ENCODE measurements around the gene CXCR6.

DNA sequence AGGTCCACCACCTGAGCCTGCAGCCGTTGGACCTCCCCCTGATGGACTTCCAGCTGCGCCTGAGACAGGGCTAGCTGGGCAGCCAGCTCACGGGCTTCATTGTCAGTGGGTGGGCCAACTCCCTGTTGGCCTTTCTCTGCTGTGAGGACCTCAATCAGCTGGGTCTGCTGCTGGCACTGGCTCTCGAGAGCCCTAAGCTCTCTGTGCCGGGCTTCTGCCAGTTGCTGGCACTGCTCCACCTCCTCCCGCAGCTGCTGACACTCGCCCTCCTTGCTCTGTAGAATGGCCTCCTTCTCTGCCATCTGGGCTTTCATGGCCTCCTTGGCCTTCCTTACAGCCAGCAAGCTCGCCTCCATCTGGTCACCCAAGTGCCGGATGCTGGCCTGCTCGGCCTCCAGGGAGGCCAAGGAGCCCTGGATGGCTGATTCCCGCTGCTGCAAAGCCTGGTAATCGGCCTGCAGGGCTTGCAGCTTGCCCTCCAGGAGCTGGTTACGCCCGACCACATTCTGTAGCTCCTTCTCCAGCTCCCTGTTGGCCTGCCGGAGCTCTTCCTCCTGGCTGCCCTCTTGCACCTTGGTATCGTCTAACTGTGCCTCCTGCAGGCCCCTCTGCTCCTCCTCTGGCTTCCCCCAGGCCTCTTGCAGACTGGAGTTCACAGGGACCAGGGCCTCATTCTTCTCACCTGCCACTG, 23.8 kb downstream of the CXCR6 start:
- TF ChIP-seq, protein P1, sequence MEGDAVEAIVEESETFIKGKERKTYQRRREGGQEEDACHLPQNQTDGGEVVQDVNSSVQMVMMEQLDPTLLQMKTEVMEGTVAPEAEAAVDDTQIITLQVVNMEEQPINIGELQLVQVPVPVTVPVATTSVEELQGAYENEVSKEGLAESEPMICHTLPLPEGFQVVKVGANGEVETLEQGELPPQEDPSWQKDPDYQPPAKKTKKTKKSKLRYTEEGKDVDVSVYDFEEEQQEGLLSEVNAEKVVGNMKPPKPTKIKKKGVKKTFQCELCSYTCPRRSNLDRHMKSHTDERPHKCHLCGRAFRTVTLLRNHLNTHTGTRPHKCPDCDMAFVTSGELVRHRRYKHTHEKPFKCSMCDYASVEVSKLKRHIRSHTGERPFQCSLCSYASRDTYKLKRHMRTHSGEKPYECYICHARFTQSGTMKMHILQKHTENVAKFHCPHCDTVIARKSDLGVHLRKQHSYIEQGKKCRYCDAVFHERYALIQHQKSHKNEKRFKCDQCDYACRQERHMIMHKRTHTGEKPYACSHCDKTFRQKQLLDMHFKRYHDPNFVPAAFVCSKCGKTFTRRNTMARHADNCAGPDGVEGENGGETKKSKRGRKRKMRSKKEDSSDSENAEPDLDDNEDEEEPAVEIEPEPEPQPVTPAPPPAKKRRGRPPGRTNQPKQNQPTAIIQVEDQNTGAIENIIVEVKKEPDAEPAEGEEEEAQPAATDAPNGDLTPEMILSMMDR (IDR thresholded peaks at IDR 0.05; ENCODE audit: poor library complexity, severe bottlenecking), result no peak
- TF ChIP-seq RAD21 (conservative IDR thresholded peaks at IDR 0.05) (no peak), POLR2AphosphoS5 (IDR thresholded peaks at IDR 0.05) (no peak)

All from neural cell (in vitro differentiated cells).